Heart left ventricle (tissue), 13 donors: ENCODE results near the gene HRAS.

Source experiments
- CTCF ChIP-seq, 12 donors: fragments of 200-600 bp; sonication (generic) in 4 of 12; IDR thresholded peaks; one replicate each; pipeline versions ENCODE4 v1.5.0 to v1.8.0; 2018 to 2022; ENCODE audit warnings: antibody characterized with exemption in 12 of 12, mild to moderate bottlenecking in 5 of 12
- POLR2A ChIP-seq, 2 donors: fragments of 450-650 bp; IDR thresholded peaks; one replicate each; pipeline ENCODE4 v1.6.1; 2017; ENCODE audit warnings: antibody characterized with exemption in 2 of 2, mild to moderate bottlenecking in 2 of 2, moderate library complexity in 2 of 2
- donor health status: ischemic (EF 13 %, LVEDD 7.1; RV severe dilation, severe dysfunction).
- donor health status: DM: no; HTN: yes; CAD: no.
- donor health status: DM: no; HTN: no; CAD: no.
- donor health status: ischemic (EF 25% LVEDD 6.9; RV normal size, moderate dysfunction).
- donor health status: ischemic (EF 25% LVEDD 5.7; RV mildly dilated, moderate dysfunction).
- donor health status: ischemic (EF 35%, LVEDD 5.7; RV mildly dilated, moderate dysfunction).
- donor health status: nonischemic (EF 11% LVEDD 7.7; RV severe dilation, severe dysfunction).
- donor health status: DM: yes; HTN: yes; CAD: no.
- donor health status: PGD.
- donor health status: ischemic (EF 29% LVEDD 5.4; RV normal size, mild dysfunction).
- donor health status: nonischemic (EF 23%, LVEDD 6.1; RV moderate dilation, normal function).

GRCh38 chr11:563812-564578 is 28.6 kb upstream of the HRAS start:
- no peak for TF ChIP-seq POLR2A (IDR thresholded peaks at IDR 0.05)
- no peak for TF ChIP-seq CTCF (IDR thresholded peaks at IDR 0.05)
